WI38 (cell line): Measurements from ENCODE around the gene NR2F6.

Experiments used
- H3K4me3 ChIP-seq: 2 replicates; pipeline ENCODE4 v1.5.1; 2011; ENCODE audit warnings: low read depth, mild to moderate bottlenecking, control low read depth, low read length
- CTCF ChIP-seq: IDR thresholded peaks from 2 replicates; pipeline ENCODE4 v1.5.1; 2012; ENCODE audit warnings: low read depth, mild to moderate bottlenecking, control low read depth, low read length

NR2F6 gene

GRCh38 chr19:17249887-17250548 lies 4.3 kb upstream of the NR2F6 start:
- no peak overlapping the region for H3K4me3 ChIP-seq
- TF ChIP-seq CTCF: no peak

GRCh38 chr19:17248011-17248776 lies 2.5 kb upstream of the NR2F6 start:
- no peak for TF ChIP-seq CTCF
- H3K4me3 ChIP-seq: no peak overlapping the region

GRCh38 chr19:17246681-17247425 lies 1.1 kb upstream of the NR2F6 start:
- H3K4me3 ChIP-seq: peak overlapping the region; percentile 42
- no peak for TF ChIP-seq CTCF

GRCh38 chr19:17244618-17245534 lies 843 bp downstream of the NR2F6 start:
- H3K4me3 ChIP-seq: peak overlapping the region; percentile 84
- no peak for TF ChIP-seq CTCF

GRCh38 chr19:17243830-17244617 lies 1.7 kb downstream of the NR2F6 start:
- H3K4me3 ChIP-seq: peak overlapping the region; percentile 84
- TF ChIP-seq CTCF: no peak

GRCh38 chr19:17243211-17243829 lies 2.4 kb downstream of the NR2F6 start:
- no peak for TF ChIP-seq CTCF
- peak overlapping the region; percentile 84 for H3K4me3 ChIP-seq
